CD4-positive, alpha-beta T cell treated with Interleukin-6 at 100 ng/mL for 8 hours (primary cell): Measurements from ENCODE around the gene AMBP.
A peak's percentile ranks its signal among the peaks of the same experiment; 100 is the strongest.

Source experiments
- DNase-seq: peaks from one replicate; pipeline ENCODE4 v3.0.0-alpha.2; 2020; ENCODE audit warnings: mixed read lengths, low spot score

AMBP gene

DNA sequence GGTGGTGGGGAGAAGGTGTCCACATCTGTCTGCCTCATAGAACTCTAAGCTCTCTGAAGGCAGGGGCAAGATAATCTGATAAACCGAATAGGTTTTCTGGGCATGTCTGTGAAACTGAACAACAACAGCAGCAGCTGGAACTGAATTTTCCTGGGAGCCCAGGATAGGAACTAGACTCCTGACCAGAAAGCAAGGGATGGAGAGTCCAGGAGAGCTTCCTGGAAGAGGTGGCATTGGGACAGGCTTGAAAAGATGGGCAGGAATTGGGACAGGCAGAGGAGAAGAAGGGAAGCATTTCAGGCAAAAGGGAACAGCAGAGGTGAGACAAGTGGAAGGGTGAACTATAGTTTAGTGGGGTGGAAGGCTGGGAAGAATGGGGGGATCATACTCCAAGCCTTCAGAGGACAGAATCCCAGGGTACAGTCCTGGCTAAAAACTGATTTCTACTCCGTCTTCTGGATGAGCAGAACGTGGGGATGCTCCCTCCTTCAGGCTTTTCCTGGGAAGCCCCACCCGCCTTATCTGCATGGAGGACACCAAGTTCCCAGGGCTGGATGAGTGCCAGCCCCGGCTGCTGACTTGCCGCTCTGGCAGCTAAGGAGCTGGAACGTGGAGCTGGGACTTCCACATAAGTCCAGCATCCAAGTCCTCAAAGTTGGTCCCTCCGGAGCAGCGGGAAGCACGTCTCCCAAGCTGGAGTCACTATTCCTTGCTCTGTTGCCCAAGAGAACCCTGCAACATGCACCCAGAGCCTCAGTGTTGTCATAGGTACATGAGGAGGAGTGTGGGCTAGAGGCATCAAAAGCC lies 34.9 kb upstream of the AMBP start:
- DNase-seq: no peak

DNA sequence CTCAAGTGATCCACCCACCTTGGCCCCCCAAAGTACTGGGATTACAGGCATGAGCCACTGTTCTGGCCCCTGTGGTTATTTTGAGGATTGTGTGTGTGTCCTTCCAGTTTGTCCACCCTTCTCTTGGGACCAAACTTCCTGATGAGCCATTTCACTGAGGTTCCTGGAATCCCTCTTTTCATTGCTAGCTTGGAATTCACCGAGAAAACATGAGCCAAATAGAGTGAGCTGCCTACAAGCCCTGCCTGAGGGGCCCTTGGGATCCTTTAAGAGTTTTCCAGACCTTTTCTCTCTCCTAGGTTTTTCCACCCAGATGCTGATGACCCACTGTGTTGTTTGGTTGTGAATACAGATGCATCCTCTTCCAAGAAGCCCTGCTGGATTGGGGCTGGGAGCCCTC lies 34.2 kb upstream of the AMBP start:
- no peak for DNase-seq

DNA sequence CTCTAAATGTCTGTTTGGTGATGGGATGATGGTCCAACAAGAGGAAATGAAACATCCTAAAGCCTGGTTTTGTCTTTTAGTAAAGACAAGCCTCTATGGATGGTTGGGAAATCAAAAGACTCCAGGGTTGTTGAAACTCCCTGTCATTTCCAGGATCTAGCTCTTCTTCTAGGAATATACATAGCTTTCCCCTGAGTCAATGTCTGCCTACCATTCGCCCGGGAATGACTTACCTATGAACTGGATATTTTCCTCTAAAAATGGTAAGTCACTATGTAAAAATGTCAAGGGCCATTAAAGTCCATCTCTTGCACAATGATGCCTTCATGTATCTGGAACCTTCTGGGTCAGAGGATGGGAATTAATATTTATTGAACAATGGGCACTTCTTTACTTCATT lies 32.1 kb upstream of the AMBP start:
- DNase-seq: no peak

DNA sequence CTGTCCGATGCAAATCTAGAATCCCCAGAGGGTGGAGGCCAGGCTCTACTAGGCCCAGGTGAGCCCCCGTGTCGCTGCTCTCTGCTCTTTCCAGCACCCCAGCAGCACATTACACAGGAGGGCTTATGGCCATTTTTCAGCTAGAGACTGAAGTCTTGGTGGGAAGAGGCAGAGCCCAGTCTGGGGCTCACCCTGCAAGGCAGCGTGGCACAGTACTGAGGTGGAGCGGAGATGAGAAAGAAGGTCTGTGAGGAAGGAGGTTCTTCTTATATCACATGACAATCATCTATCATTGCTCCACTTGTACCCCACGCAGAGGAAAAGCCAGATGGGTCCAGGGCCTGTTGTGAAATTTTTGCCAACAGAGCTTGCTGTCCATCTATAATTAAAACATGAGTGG lies 31.0 kb upstream of the AMBP start:
- DNase-seq: no peak

DNA sequence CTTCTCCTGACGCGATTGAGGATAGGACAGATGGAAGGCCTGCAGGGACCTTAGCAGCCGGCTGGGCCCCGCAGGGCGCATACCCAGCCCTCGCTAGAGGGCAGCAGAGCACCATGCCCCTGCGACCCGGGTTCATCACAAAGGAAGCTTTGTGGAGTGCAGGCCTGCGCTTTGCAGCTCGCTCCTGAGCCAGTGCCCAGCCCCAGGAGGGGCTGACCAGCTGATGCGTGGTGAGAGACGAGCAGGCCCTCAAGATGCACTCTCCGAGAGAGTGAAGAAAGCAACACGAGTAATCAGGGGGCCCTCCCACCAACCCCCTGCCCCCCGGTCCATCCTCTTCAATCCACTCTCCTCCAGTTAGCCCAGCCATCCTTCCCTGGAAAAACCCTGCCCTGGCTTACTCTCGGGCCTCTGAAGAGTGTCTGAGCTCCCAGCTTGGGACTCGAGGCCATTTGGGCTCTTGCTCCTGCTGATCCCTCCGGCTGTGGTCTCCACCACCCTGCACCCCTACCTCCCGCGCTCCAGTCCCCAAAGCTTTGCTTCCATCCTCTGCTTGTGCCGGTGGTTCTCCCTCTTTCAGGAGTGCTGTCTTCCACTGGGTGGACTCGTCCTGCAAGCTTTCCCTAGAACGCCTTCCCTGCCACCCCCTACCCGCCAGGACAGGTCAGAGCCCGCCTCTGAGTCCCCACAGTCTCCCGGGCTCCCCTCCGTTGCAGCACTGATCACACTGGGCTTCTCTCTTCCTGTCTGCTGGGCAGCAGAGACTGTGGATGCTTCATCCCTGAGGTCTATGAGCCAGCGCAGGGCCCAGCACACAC lies 30.1 kb upstream of the AMBP start:
- peak; percentile 19 for DNase-seq

DNA sequence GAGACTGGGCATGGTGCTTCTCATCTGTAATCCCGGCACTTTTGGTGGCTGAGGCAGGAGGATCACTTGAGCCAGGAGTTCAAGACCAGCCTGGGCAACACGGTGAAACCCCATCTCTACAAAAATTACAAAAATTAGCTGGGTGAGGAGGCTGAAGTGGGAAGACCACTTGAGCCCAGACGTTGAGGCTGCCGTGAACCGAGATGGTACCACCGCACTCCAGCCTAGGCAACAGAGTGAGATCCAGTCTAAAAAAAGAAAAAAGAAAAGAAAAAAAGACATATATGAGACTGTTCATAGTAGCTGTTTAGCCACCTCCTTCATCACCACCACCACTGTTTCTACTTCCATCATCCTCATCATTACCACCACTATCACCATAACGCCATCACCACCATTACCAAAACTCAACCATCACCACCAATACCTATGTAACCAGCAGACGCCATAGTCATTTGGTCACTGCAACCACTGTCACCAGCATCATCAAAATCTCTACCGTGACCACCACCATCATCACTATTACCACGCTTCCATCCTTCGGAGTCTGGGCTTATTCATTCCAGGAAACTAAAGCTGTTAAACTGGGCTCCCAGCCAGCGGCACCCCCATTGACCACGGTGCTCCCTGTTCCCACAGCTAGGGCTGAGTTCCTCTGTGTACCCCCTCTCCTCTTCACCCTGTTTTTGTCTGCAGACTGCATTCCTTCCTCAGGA lies 29.3 kb upstream of the AMBP start:
- no peak for DNase-seq

DNA sequence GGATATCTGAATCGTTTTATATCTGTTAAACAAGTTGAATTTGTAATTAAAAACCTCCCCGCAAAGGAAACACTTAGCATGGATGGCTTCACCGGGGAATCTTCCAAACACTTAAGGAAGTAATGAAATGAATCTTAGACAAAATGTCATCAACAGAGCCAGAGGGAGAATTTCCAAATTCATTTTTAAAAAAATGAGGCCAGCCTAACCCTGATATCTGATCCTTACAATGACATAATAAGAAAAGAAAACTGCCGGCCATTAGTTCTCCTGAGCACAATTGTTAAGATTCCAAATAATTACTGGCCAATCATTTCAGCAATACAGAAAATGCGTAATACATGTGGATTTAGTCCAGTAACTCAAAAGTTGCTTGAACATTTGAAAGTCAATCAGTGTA lies 27.1 kb upstream of the AMBP start:
- DNase-seq: no peak

DNA sequence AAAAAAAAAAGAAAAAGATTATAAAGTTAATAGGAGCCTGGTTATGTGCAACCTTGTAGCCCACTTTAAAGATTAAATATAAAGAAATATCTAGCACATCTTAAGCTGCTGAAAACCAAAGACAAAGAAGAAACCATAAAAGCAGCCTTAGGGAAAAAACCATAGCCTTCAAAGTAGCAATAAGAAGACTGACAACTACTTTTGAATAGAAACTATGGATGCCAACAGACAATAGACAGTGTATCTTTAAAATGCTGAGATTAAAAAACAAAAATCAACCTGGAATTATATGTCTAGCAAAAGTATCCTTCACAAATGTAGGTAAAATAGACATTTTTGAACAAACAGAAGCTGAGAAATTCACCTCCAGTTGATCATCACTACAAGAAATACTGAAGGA lies 24.4 kb upstream of the AMBP start:
- no peak for DNase-seq

DNA sequence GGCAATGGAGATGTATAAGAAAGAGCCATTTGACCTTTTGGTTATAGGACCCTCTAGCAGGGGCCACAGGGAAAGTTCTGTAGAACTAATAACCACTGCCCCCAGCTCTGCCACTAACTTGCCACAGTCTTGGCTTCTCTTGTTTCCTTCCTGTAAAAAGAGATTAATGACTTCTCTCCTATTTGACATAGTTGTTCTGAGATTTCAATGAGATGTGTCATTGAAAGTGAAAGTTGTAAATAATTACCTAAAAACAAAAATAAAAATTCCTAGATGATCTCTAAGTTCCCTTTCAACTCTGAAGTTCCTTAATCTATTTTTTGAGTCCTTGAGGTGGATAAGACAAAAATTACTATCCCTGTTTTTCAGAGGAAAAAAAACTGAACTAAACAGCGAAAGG lies 22.4 kb upstream of the AMBP start:
- DNase-seq: no peak

DNA sequence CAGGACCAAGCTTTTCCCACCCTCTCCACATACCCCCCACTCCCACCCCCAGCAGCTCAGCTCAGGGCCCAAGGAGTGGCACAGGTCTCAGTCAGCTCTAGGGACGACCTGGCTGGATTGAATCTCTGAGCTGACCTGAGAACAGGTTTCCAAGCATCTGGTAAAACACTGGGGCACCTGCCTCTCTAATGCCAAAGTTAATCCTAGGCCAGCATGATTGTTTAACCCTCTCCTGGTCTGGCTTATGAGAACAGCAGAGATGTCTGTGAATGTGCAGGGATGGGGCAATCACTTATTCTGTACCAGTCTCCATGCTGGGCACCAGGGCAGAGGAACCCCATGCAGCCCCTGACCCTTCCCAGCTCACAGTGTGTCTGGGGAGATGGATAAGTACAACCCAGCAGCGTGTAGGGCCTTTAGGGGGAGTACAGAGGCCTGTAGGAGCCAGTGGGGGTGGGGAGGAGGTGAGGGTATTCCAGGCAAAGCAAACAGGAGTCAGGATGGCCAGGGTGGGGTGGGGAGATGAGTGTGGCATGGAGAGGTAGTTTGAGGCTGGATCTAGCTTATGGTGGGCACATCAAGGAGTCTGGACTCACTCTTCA lies 21.7 kb upstream of the AMBP start:
- no peak for DNase-seq

DNA sequence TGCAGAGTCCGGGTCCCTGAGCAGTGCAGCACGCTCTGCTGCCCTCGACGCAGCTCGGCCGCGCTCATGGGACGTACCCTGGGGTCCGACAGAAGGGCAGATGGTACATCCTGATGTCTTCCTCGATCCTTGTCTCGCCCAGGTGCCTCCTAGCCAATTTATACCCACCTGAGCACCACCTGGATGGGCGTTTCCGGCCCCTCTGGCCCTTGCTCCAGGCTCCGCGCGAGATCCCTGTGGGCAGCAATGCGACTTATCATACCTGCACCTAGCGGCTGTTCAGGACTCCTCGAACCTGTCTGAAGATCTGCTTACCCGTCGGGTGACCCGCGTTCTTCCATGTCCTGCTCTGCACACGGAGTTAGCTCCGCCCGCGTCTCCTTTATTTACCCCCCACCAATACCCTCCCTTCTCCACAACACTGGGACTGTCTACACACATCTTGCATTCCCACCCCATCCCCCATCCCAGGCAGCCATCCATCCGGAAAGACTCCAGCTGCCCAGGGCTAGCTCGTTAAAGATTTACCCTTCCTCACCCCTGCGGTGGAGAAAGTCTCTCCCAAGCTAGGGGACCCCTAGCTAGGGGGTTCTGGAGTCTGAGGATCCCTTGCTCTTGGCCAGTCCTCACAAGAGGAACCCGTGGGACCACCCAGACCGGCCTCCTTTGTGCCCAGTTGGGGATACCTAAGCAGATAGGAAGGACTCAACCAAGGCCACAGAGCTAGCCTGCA lies 21.0 kb upstream of the AMBP start, which contains the start of gene KIF12:
Gene KIF12 (minus strand): TSS at position 357 of the 733 bp plus-strand sequence. CDS start 16 bp downstream, at position 341.
- DNase-seq: no peak

DNA sequence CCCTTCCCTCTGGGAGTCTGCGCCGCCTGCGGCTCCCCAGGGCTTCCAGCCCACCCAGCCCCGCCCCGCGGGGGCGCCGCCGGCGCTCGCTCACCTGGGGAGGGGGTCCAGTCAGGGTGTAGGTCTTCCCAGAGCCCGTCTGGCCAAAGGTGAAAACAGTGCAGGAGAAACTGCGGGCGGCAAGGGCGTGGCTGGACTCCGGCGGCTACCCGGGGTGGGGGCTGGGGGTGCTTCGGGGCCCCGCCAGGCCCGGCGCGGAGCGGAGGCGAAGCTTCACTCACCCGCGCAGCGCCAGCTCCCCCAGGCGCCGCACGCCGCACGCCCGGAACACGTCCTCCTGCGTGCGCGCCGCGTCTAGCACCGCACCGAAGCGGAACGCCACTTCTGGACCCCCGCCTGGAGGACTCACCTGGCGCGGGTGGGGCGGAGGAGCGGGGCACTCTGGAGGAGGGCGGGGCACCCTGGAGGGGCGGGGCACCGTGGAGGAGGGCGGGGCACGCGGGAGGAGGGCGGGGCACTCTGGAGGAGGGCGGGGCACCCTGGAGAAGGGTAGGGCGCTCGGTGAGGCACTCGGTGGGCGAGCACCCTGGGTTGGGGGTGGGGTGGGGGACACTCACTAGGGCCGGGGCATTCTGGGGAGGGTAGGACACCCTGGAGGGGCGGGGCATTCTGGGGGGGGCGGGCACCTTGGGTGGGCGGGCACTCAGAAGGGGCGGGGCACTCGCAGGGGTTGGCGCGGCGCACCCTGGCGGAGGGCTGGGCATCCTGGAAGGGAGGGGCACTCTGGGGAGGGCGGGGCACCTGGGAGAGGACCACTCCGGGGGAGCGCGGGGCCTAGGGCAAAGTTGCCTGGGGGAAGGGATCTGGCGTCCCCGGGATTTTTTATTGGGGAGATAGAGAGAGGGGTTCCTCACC lies 20.2 kb upstream of the AMBP start:
- no peak for DNase-seq

DNA sequence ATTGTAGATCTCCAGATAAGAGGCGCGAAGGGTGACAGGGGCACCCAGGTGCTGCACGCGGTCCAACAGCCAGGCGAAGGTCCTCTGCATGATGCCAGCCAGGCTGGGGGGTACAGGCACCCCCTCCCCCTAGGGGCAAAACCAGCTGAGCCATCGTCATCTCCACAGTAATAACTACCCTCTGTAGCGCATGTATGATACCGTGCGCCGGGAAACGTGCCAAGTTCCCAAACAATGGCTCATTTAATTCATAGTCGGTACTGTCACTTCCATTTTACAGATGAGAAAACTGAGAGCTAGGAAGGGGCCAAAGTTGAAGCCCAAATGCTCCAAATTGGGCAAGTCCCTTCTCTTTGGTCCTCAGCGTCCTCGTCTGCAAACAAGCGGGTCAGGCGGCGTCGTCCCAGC lies 19.5 kb upstream of the AMBP start:
- no peak for DNase-seq

DNA sequence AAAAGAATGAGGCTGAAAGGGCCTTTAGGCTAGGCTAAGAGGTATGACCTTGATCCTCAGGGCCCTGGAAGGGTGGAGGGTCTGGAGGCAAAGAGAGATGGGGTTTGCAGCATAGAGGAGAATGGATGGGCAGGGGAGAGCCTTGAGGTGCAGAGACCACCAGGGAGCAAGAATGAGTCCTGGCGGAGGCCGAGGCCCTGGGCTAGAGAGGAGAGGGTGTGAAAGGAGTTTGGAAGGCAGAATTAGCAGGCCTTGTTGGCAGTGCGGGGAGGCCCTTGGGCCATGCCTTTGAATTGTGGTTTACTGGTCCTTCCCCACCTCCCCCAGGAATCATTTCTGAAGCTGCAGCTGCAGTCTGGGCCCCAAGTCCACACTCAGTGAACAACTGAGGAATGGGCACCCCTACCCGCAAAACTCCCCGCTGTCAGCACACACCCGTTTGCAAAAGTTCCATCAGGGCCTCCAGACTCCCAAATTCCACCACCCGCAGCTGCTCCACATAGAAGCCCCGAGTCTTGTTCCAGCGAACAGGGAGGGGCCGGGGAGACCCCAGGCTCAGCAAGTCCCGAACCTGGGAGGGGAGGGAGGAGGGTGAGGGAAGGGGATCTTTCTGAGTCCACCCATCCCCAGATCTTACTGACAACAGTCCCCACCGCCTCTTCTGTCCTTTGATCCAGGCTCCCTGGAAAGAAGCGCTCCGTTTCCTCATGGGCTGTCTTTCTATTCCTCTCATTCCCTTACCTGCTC lies 18.9 kb upstream of the AMBP start:
- DNase-seq: no peak

DNA sequence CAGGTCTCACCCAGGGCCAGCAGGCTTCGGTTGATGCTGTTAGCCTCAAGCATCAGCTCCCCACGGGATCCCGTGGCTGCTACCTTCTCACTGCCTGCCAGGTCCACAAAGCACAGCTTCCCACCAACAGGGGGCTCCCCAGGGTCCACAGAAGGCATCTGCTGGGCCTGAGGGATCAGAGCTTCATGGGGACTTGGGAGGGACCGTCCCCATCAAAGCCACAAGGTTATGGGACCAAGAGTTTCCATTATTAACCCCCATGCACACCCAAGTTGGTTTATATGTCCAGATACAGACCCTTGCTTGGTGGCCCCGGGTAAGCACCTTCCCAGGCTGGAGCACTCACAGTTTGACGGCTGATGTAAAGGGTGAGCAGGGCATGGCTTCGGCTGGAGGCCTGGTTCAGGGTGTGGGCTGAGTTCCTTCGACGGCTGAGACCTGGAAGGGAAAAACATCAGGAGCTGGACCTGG lies 18.0 kb upstream of the AMBP start:
- DNase-seq: no peak

DNA sequence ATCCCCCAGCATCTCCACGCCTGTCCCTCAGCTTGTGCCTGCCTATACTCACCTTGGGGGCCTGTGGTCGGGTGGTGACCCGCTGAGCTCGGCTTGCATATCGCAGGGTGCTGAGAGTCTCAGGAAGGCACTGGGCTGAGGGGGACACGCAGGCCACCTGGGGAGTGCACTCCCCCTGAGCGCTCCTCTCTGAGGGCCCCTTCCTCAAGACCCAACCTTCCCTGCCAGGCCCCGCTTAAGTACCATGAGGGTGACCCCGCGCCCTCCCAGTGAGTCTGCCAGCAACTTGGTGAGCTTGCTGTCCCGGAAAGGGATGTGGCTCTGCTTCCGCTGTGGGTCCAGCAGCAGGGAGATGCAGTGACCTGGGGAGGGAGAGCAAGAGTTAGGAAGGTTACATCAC lies 16.9 kb upstream of the AMBP start:
- no peak for DNase-seq

DNA sequence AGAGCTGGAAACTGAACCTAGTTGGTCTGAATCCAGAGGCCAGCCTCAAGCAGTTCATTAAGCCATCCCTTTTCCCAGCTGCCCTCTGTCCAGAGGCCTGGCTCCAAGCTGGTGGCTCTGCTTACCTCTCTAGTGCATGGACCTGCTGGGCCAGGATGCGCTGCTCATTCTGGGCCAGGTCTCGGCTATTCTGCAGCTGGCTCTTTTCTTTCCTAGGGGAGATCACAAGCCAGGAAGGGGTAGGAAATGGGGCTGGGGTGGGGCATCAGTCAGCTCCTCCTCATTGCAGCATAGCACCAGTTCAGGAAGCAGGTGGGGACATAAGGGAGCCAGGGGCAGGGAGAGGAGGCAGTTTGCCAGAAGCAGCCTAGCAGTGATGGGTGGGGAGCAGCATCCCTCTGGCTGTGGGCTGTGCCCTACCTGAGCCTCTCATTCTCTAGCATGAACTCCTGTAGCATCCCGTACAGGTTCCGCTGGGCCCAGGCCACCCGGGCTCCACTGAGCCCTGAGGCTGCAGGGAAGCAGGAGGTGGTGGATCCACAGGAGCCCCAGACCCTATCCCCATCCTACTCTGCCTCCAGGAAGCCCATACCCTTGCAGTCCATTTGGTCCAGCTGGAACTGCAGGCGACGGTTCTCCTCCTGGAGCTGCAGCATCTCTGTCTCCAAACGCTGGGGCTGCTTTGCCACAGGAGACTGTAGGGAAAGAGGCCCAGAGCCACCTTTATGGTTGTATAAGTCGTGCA lies 15.8 kb upstream of the AMBP start:
- DNase-seq: no peak

DNA sequence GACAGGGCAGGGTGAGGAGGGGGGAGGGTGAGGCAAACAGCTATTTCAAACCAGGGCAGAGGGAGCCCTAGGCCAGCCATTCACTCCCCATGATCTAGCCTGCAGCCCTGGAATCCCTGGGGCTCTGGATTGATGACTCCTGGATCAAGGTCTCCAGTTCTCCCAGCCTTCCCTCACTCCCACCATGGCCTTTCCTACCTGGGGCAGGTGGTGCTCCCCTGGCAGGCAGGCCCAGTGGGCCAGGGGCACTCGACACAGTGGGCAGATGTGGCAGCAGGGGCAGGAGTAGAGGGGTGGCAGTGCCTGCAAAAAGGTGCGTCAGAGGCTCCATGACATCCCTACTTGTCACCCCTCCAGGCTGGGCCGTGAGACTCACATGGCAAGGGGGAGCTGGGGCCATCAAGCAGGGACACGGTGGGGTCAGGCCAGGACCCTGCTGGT lies 15.0 kb upstream of the AMBP start:
- no peak for DNase-seq

DNA sequence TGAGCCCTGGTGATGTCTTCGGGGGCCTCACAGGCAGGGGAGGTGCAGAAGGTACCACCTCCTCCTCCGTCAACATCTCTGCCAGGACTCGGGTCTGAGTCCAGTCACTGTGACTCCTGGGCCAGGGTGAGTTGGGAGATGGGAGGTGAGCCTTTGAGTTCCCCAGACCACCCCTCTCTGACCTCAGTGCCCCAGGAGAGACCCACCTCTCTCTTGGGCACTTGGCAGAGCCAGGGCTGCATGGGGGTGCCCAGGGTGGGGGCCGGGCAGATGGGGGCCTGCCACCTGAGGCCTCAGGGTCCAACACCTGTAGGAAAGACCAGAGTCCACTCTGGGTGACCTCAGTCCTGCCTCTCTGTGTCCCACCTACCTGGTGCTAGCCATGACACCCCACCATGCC lies 14.2 kb upstream of the AMBP start:
- DNase-seq: no peak
